GM13976 (cell line): ENCODE data around the gene MTNR1B.

Experiments used
- DNase-seq: peaks from one replicate; pipeline ENCODE4 v3.0.0; 2012; ENCODE audit warnings: low spot score
- CTCF ChIP-seq: IDR thresholded peaks from 2 replicates; pipeline ENCODE4 v1.5.1; 2012; ENCODE audit warnings: borderline replicate concordance, mild to moderate bottlenecking; ENCODE audit not compliant: insufficient read depth; ENCODE audit errors: extremely low read depth, missing control alignments, control extremely low read depth
- in situ Hi-C: fragments of 300-500 bp; cut with MboI; formaldehyde crosslinking; loops from one replicate; pipeline ENCODE4 v1.12.0; 2022; ENCODE audit warnings: low sequenced_read_pairs, mixed read lengths, inconsistent platforms; ENCODE audit not compliant: unreplicated experiment

The MTNR1B gene

GRCh38 chr11:93013646-93014045 lies 44.2 kb downstream of the MTNR1B start:
- in situ Hi-C loops: no loop called here
- no peak for DNase-seq
- no peak for TF ChIP-seq CTCF

- TF ChIP-seq CTCF: no peak
- DNase-seq: no peak
- in situ Hi-C loops: no loop called here
Observed at GRCh38 chr11:93016595-93016994, 47.1 kb downstream of the MTNR1B start.

GRCh38 chr11:93017821-93018690 lies 48.6 kb downstream of the MTNR1B start:
- in situ Hi-C loops: no loop called here
- no peak for DNase-seq
- TF ChIP-seq CTCF: no peak

GRCh38 chr11:93020248-93021046 lies 51.0 kb downstream of the MTNR1B start:
- DNase-seq: no peak
- TF ChIP-seq CTCF: no peak
- in situ Hi-C loops: no loop called here

GRCh38 chr11:93024369-93024768 lies 54.9 kb downstream of the MTNR1B start:
- in situ Hi-C loops: no loop called here
- no peak for DNase-seq
- TF ChIP-seq CTCF: no peak

- in situ Hi-C loops: no loop called here
- DNase-seq: no peak
- TF ChIP-seq CTCF: no peak
Observed at GRCh38 chr11:93025558-93026255, 56.3 kb downstream of the MTNR1B start.
